Right renal pelvis (tissue), 4 donors: Measurements from ENCODE around the gene USP3. TPM values are rescaled to one million over a fixed set of nuclear protein-coding genes. Genes with fewer than 3 reads are reported as not detected.
A peak's percentile ranks its signal among the peaks of the same experiment; 100 is the strongest.

Source experiments
- DNase-seq, 4 donors: peaks; one replicate each; pipeline ENCODE4 v3.0.0-alpha.2; 2013; ENCODE audit warnings: low read depth in 4 of 4, low spot score in 3 of 4, missing footprints in 1 of 4
- polyA plus RNA-seq, 4 donors: library from polyadenylated mRNA; unstranded; fragments of 120-200 nt; gene quantifications; one replicate each; pipeline ENCODE4 v1.2.1, GENCODE V29; 2013; ENCODE audit not compliant: insufficient read length in 4 of 4

USP3 gene
- polyA plus RNA-seq, 4 donors: 34.8 to 49.7 (median 38.0) TPM

DNA sequence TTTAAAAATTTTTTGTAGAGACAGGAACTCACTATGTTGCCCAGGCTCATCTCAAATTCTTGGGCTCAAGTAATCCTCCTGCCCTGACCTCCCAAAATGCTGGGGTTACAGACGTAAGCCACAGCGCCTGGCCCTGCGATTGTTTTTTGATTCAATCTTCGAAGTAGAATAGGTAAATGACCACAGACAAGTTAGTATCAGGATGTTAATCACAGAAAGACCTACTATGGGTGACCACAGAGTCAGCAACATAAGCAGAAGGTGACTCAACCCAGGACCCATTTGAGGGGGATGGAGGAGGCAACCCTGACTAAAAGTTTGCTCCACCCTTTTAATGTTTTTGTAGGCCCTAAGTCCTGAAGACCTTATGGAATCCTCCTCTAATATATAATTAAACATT, 10.0 kb upstream of the USP3 start:
- no peak for DNase-seq

DNA sequence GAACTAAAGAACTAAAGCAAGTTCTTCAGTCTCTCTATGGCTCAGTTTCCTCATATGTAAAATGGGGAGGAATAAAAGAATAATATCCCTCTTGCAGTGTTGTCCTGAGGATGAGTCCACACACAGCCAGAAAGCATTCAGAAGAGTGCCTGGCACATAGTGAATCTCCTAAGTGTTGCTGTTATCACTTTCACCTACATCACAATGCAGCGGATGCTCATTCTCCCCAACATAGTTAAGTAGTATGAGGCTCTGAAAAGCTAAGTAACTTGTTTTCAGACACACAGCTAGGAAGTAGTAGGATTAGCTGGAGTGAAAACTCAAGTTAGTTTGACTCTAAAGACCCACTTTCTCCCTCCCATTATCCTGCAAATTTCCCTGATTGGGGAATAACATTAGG, 9.1 kb upstream of the USP3 start:
- DNase-seq: no peak

DNA sequence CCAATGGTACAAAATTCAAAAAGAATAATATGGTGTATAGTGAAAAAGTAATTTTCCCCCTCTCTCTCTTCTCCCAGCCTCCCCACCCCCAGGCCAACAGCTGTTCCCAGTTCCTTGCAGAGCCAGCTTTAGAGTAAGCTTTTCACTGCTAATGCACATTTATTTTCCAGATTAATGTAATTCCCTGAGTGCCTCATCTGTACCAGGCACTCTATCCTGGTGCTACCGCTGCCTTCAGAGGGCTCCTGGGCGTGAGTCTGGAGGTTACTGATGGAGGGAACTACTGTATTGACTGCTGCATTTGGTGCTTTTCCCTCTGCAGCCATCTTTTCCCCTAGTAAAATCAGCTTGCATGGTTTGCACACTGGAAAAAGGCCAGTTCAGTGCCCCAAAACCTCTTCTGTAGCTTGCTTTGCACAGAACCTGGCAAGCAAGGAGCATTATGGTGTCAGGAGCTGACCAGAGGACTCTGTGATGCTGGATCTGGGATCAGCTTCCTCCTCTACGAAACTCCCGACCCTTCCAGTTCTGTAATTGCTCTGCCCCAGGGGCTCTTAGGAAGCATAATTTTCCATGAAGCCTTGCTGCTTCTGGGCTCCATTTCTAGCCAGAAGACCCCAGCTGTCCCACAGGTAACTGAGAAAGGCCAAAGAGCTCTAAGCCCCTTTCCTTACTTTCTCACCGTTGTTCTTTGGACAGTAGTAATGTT, 8.5 kb upstream of the USP3 start:
- no peak for DNase-seq

DNA sequence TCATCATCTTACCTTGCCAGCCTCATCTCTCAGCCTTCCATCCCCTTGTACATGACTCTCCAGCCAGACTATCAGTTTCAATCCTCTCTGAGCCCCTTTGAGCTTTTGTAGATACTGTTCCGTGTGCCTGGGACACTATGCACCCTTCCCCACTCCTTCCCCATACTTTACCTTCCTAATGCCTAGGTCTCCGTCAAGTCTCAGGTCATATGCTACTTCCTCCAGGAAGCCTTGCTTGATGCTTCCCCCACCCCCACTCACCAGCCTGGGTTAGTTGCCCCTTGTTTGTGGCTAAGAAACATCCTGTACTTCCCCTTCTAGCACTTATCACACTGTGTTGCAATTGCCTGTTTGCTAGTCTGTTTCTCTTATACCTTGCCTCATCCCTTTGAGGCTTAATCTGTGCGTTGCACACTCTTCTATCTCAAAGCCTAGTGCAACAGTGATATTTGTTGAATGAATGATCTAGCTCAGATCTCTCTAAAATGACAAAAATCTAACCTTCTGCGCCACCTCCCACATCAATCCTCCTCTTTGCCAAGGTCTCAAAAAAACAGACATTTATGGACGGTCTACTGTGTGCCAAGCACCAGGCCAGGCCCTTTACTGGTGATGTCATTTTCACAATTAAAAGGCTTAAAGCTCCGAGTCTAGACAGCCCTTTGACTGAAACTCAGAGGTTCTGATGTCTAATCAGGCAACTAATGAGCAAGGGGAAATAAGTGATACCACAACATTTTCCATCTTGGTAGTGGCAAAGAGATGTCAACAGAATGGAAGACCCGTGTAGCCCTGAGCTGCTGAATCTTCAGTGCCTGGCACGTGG, 6.5 kb upstream of the USP3 start:
- DNase-seq: no peak

DNA sequence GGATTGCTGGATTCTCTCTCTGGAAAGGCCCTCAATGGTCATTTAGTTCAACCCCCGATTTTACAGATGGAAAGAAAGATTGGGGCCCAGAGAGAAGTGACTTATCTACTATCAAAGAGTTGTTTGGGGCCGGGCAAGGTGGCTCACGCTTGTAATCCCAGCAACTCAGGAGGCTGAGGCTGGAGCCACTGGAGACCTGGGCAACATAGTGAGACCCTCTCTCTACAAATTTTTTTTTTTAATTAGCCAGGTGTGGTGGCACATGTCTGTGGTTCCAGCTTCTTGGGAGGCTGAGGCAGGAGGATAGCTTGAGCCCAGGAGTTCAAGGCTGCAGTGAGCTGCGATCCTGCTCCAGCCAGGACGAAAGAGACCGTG, 5.2 kb upstream of the USP3 start:
- DNase-seq: no peak

DNA sequence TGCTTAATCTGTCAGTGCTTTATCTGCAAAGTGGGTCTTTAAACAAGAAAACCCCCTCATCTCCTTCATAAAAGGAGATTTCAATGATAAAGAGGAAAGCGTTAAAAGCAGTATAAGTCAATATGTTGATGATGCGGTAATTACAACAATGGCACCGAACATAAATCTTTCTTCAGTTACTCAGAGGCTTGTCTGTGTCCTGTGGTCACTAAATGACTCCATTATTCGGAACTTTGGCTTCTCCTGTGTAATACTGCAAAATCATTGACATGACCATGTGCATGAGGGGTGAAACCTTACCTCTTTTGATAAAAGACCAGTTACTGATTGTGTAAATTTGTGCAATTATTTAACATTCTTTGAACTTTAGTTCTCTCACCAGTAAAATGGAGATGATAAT, 4.8 kb upstream of the USP3 start:
- no peak for DNase-seq

DNA sequence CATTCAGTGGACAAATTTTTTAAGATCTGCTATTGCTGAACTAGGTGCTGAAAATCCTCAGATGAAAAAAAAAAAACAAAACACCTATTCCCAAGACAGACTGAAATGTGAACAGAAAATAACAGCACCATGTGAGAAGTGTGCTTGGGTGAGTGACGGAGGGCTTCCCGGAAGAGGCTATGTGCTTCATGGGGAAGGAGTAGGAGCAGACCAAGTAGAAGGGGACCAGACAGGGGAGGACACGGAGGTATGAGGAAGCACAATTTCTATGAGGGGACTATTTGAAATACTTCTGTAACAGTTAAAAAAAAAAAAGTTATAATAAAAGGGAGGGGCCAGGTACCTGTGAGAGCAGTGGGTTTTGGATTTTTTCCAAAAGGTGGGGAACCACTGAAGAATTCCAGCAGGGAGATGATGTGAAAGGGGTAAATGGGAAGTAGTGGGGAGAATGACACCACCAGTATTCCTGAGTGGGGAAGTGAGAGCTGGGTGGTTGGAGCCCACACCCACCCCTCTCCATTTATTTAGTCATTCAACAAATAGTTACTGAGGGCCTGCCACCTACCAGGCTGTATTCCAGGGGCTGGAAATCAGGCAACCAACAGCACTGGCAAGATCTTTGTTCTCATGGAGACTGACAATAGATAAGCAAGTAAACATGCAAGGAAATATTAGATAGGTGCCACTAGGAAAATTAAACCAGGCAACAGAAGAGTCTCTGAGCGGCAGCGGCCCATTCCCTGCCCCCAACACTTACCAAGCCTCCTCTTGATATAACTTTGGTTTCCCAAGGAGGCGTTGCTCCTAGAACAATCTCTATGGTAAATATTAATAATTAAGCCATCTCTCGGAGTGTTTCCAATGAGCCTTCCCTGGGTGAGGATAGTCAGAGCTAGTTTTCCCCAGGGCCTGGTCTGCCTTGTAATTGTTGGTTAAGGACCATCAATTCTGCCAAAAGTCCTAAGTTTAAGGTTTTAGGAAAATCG, 3.8 kb upstream of the USP3 start:
- no peak for DNase-seq

DNA sequence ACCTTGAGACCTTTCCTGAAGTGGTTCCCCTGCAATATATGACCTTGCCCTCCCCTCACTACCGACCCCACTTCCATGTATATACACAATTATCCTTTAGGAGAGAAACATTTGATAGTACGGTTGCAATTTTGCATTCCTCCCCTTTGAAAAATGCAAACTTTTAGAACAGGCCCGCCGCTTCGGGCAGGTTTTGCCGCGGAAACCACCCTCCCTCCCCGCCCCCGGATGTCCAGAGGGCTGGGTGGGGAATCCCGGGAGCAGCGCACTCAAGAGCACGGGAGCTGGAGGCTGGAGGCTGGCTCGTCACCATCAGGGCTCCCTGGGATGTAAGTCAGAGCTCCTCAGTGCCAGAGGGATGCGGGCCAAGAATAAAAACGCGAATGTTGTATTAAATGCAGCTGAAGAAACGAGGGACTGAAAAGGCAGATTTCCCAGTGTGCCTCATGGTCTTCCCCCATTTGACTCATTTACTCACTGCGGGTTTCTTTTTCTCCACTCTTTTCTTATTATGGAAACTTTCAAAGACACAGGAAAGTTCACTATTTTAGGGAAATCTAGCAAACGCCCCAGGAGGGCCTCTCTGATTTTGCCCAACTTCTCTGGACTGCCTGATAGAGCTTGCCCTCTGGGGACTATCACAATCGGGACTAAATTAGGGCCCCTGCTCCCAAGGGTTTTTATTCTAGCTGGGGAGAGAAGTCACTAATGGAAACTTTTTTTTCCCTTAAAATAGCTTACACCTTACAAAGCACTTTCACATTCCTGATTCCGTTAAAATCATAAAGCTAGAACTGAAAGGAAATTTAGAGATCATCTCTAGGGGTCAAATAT, 2.9 kb upstream of the USP3 start:
- DNase-seq: peak in 1 of 4 donors; percentile 55

DNA sequence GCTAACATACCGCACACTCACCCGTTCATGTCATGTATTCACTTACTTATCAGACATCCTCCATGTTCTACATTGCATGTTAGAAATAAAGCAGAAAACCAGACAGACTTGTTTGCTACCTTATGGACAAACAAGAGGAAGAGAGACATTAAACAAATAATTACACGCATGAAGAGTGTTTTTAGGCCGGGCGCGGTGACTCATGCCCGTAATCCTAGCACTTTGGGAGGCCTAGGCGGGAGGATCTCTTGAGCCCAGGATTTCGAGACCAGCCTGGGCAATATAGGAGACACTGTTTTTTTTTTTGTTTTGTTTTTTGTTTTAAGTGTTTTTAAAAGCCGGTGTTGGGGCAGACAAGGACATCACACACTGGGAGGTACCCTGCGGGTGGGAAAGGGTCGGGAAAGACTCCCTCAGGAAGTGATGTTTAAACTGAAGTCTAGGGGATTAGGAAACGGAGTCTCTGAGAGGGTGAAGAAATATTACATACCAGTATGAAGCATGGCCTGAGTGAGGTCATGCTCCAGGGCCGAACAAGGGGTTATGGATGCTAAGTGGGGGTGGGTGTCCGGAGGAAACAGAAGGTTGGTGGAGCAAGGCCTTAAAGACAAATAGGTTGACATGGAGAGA, 2.1 kb upstream of the USP3 start:
- no peak for DNase-seq

DNA sequence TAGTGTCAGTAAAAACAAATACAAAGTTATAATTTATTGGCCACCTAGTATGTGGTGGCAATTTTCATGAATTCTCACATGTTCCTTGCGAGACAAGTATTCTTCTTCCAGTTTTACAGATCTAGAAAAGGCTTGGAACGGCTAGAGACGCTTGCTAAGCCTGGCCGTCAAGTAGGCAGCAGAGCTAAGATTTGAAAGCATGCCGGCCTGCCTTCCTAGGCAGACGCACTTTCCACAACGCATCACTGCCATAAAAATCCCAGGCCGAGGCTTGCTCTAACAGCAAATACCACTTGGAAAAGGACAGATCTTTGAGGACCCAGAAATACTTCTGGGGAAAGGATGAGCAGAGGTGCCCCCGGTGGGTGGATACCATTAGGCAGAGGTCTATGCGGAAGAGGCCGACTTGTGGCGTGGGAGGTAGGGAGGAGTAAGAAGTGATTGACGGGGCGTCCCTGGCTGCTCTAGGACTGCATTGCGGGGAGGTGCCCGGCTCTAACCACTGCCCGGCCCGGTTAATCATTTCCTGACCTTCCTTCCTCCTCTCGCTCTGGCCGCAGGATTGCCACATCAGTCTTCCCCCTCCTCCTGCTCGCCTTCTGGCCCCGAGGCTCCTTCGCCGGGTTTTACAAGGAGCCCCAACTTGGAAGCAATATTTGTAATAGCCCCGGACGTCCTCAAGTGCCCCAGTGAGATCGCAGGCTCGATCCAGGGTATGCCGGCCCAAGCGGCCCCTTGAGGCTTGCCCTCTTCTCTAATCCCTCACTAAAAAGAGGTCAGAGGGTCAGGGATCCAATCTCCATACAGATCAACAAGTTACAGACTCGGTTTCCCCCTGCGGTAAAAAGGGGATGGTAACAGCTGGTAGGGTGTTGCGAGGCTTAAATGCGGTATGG, 1.3 kb upstream of the USP3 start:
- peak in 3 of 4 donors; percentile 49 to 67 (median 63) for DNase-seq

DNA sequence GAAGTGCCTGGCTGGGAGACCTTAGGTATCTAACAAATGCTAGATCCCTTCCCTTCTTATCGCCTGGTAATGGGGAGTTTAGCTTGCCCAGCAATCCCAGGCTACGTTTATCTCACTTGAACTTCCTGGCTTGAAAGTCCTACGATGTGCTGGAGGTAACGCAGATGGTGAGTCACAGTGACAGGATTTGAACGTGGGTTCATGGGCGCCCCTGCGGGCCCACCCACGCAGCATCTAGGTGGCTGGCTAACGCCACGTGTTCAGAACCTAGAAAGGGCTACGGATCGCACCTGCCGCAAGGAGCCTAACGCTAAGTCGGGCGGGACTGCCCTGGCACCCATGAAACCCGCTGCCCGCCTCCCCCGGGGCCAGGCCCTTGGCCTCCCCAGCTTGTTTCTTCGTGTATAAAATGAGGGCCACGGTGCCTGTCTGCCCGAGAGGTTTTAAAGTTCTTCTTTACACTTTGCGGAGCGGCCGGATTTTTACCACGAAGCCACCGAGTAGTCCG, 600 bp upstream of the USP3 start:
- no peak for DNase-seq

DNA sequence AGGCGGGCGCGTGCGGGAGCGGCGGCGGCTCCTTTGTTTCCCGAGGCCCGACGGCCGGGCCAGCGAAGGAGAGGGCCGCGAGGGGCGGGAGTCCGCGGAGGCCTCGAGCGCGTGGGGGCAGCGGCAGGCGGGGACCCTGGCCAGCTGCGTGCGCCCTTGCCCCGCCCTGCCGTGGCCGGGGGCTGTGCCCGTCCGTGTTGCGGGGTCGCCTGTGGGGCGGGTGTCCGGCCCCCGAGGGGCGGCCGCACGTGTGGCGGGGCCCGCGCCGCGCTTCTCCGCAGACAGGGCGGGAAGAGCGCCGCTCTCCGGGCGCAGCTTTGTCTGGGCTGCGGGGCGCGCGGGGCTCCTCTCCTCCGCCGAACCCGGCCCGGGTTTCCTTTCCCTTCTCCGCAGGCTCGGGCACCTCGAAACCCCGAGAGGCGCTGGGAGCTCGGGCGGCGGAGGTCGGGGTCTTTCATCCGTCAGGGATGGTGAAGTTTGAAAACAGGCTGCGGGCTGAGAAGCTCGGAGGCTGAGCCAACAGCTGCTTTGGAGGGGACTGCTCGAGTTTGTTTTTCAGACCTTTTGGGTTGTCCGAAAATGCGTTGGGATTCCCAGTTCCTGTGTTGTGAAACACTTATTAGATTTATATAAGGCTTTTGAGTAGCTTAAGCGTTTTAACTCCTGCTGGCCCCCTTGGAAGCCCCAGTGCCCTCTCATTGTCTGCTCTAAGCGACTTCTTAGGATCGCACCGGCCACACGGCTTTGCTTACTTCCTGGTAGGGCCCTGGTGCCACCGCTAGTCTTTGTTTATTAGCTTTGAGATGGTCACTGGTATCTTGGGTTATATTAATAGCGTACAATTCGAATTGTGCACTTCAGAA, 817 bp downstream of the USP3 start:
- DNase-seq: peak in 1 of 4 donors; percentile 36

DNA sequence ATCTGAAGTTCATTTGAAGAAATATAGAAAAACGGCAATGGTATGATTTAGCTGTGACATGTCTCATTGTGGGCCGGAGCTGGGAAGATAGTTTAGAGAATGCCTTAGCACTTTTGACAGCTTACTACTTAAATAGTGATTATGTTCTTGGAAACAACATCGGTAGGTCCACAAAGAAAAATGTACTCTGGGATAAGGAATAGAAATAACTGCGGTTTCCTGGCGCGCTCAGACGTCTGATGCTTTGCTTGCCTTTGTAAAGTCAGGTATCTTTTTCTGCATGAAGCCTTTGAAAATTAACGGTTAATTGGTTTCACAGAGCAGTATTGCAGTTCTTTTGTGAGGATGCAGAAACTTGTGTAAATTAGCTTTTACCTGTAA, 1.4 kb downstream of the USP3 start:
- DNase-seq: no peak

DNA sequence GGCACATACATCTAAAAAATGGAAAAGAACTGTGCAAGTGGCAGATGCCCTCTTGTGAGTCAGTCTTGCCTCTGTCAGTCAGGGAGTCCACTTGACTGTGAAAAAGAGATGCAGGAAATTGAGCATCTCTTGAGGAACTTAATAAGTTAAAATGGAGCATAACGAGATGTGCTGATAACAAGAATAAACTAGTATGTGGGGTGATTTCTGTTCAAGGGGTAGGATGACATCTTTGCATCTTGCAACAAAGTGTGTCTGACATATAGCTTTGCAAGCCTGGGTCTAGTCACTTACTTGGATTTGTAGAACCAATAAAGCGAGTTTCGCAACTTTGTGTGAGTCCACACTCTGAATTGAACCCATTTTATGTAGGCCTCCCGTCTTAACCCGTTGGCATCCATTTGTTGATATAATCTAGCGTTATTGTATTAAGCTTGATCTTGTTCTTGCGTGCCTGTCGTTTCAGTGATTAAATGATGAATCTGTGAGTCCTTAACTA, 2.2 kb downstream of the USP3 start:
- no peak for DNase-seq

DNA sequence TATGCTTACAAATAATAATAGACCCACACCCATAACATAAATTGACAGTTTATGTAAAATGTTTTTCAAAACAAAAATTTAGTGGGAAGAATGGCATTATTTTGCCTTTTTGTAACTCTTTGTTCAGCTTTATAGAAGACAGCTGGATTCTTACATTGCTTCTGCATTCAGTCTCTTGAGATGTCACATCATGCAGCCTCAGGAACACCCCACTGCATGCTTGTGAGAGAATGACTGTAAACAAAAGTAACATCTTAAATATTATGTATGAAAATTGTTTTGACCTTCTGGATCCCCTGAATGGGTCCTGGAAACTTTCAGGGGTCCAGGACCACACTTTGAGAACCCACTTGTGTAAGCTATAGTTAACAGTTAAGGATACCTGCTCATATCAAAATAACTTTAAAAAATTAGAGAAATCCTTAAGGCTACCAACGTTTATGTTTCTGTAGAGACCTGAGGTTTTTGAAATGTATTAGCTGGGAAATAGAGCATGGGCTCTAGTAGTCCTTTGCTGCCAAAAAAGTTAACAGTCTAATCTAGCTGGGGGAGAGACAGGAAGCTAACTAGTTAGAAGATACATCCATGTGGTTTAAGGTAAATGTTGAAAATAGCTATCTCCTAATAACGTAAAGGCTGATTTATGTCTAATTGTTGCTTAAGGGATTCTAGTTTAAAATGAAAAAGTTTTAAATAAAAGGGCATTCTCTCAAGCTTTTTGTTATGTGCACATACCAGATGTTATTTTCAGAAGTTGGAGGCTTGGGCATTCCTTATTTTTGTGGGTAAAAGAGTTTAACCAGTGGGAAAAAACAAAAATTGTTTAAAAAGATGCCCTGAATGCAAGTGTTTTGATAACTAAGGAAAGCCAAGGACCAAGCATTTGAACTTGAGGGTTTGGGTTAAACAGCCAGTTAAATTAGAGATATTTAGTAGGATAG, 3.8 kb downstream of the USP3 start:
- DNase-seq: no peak
